Raji (cell line): ENCODE data around the gene FLG2.

Experiments
- POLR2A ChIP-seq: IDR thresholded peaks from 2 replicates; pipeline ENCODE4 v1.6.1; 2011; ENCODE audit warnings: low read depth, low read length, control low read depth; ENCODE audit not compliant: insufficient read depth

The FLG2 gene

GRCh38 chr1:152335399-152335798 is 24.4 kb downstream of the FLG2 start:
- TF ChIP-seq POLR2A = no peak

GRCh38 chr1:152328801-152329391 is 30.9 kb downstream of the FLG2 start:
- no peak for TF ChIP-seq POLR2A

GRCh38 chr1:152325111-152325510 is 34.7 kb downstream of the FLG2 start, which contains the start of gene FLG:
Gene FLG, minus strand, starts transcription at chr1:152325239. Its CDS starts 9,783 bp downstream, at chr1:152315456.
- no peak for TF ChIP-seq POLR2A

- TF ChIP-seq POLR2A = no peak
These were observed 45.8 kb downstream of the FLG2 start for GRCh38 chr1:152313970-152314369.

DNA sequence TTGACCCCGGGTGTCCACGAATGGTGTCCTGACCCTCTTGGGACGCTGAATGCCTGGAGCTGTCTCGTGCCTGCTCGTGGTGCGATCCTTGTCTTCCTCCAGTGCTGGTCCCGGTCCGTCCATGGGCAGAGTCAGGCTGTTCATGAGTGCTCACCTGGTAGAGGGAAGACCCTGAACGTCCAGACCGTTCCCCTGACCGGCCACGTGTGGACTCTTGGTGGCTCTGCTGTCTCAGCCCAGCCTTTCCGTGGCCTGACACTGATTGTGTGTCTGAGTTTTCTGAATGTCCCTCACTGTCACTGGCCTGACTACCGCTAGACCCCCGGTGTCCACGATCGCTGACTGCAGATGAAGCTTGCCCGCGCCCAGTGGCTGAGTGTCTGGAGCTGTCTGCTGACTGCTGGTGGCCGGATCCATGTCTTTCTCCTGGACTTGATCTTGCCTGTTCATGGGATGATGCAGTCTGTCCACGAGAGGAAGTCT is 46.4 kb downstream of the FLG2 start:
- no peak for TF ChIP-seq POLR2A

DNA sequence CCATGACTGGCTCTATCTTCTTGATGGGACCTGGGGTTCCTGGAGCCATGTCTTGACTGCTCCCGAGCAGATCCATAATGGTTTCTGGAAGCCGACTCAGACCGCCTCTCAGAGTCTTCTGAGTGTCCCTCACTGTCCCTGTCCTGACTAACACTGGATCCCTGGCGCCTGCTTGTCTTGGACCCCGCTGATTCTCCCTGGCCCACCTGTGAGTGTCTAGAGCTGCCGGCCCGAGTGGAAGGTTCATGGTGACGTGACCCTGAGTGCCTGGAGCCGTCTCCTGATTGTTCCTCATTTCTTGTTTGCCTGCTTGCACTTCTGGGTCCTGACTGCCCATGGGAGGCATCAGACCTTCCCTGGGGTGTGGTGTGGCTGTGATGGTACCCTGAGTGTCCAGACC is 49.9 kb downstream of the FLG2 start:
- TF ChIP-seq POLR2A = no peak
